ENCODE data around the gene TEN1.

Gene TEN1

DNA sequence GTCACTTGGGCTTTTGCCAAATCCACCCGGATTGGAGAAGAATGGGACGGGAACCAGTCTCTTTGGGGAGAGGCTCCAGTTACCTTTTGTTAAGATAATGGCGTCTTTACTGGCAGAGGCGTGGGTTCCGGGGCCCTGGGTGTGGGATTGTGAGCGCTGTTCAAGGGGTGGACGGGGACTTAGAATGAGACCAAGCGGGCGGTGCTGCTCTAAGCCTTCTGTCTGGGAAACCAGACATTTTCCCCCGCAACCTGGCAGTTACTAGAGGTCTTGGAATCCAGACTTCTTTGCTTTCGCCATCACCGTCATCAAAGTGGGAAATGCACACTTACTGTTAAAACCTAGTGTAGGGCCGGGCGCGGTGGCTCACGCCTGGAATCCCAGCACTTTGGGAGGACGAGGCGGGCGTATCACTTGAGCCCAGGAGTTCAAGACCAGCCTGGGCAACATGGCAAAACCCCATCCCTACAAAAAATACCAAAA, 706 bp downstream of the TEN1 start:
- CTCF ChIA-PET, result interaction anchor here (0.6 to 2.5 kb wide), 6 partner anchors 19 to 202 kb away, joined by 3 to 15 read pairs (median 6); partner anchors contain the start of gene CDK3
- no peak for TF ChIP-seq ZNF202 (tag by site-specific recombination; IDR thresholded peaks at IDR 0.05; ENCODE audit: borderline replicate concordance)
- TF ChIP-seq, protein P1, sequence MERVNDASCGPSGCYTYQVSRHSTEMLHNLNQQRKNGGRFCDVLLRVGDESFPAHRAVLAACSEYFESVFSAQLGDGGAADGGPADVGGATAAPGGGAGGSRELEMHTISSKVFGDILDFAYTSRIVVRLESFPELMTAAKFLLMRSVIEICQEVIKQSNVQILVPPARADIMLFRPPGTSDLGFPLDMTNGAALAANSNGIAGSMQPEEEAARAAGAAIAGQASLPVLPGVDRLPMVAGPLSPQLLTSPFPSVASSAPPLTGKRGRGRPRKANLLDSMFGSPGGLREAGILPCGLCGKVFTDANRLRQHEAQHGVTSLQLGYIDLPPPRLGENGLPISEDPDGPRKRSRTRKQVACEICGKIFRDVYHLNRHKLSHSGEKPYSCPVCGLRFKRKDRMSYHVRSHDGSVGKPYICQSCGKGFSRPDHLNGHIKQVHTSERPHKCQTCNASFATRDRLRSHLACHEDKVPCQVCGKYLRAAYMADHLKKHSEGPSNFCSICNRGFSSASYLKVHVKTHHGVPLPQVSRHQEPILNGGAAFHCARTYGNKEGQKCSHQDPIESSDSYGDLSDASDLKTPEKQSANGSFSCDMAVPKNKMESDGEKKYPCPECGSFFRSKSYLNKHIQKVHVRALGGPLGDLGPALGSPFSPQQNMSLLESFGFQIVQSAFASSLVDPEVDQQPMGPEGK (tag by site-specific recombination; IDR thresholded peaks at IDR 0.05), result peak; percentile 7; the same call in 1 of the 2 replicates
- TF ChIP-seq KLF1 (tag by site-specific recombination; IDR thresholded peaks at IDR 0.05), result no peak; the same call in none of the 2 replicates
- no peak for TF ChIP-seq RBAK (tag by site-specific recombination; IDR thresholded peaks at IDR 0.05)
- 0 out of 2 replicates have a peak, but pooled peaks have one; percentile 55 for TF ChIP-seq ZNF501 (tag by site-specific recombination; IDR thresholded peaks at IDR 0.05)
- TF ChIP-seq ZNF394 (tag by site-specific recombination; IDR thresholded peaks at IDR 0.05; ENCODE audit: borderline replicate concordance), result no peak; the same call in 1 of the 2 replicates
- no peak for TF ChIP-seq ZNF791 (tag by site-specific recombination; IDR thresholded peaks at IDR 0.05)
- TF ChIP-seq, protein P2, sequence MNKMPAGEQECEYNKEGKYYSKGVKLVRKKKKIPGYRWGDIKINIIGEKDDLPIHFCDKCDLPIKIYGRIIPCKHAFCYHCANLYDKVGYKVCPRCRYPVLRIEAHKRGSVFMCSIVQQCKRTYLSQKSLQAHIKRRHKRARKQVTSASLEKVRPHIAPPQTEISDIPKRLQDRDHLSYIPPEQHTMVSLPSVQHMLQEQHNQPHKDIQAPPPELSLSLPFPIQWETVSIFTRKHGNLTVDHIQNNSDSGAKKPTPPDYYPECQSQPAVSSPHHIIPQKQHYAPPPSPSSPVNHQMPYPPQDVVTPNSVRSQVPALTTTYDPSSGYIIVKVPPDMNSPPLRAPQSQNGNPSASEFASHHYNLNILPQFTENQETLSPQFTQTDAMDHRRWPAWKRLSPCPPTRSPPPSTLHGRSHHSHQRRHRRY (tag by site-specific recombination; IDR thresholded peaks at IDR 0.05), result no peak
- TF ChIP-seq ZNF549 (tag by site-specific recombination; IDR thresholded peaks at IDR 0.05), result no peak
- TF ChIP-seq ZXDB (tag by site-specific recombination; IDR thresholded peaks at IDR 0.05), result no peak
- TF ChIP-seq ZNF274 (IDR thresholded peaks at IDR 0.05; ENCODE audit: low read length), result no peak
- no peak for TF ChIP-seq ZNF274 (tag by site-specific recombination; IDR thresholded peaks at IDR 0.05; ENCODE audit: borderline replicate concordance)
- TF ChIP-seq, protein P3, sequence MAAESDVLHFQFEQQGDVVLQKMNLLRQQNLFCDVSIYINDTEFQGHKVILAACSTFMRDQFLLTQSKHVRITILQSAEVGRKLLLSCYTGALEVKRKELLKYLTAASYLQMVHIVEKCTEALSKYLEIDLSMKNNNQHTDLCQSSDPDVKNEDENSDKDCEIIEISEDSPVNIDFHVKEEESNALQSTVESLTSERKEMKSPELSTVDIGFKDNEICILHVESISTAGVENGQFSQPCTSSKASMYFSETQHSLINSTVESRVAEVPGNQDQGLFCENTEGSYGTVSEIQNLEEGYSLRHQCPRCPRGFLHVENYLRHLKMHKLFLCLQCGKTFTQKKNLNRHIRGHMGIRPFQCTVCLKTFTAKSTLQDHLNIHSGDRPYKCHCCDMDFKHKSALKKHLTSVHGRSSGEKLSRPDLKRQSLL (tag by site-specific recombination; IDR thresholded peaks at IDR 0.05), result 0 out of 2 replicates have a peak, but pooled peaks have one; percentile 50
- no peak for TF ChIP-seq ZNF654 (tag by site-specific recombination; IDR thresholded peaks at IDR 0.05; ENCODE audit: low read depth)
- TF ChIP-seq ZNF146 (tag by site-specific recombination; IDR thresholded peaks at IDR 0.05), result no peak
- no peak for TF ChIP-seq ZNF114 (tag by site-specific recombination; IDR thresholded peaks at IDR 0.05)
- 0 out of 2 replicates have a peak, but pooled peaks have one; percentile 32 for TF ChIP-seq ZFP37 (tag by site-specific recombination; IDR thresholded peaks at IDR 0.05)
- TF ChIP-seq ZNF350 (tag by site-specific recombination; IDR thresholded peaks at IDR 0.05), result no peak
- no peak for TF ChIP-seq ZNF366 (tag by site-specific recombination; conservative IDR thresholded peaks at IDR 0.05)
- TF ChIP-seq EGR2 (tag by site-specific recombination; IDR thresholded peaks at IDR 0.05; ENCODE audit: low read depth), result peak; percentile 56; the same call in 1 of the 2 replicates
- TF ChIP-seq ZNF664 (tag by site-specific recombination; IDR thresholded peaks at IDR 0.05), result no peak
- 0 out of 2 replicates have a peak, but pooled peaks have one; percentile 73 for TF ChIP-seq REPIN1 (tag by site-specific recombination; IDR thresholded peaks at IDR 0.05; ENCODE audit: low read depth)
- TF ChIP-seq, protein P4, sequence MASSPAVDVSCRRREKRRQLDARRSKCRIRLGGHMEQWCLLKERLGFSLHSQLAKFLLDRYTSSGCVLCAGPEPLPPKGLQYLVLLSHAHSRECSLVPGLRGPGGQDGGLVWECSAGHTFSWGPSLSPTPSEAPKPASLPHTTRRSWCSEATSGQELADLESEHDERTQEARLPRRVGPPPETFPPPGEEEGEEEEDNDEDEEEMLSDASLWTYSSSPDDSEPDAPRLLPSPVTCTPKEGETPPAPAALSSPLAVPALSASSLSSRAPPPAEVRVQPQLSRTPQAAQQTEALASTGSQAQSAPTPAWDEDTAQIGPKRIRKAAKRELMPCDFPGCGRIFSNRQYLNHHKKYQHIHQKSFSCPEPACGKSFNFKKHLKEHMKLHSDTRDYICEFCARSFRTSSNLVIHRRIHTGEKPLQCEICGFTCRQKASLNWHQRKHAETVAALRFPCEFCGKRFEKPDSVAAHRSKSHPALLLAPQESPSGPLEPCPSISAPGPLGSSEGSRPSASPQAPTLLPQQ (tag by site-specific recombination; IDR thresholded peaks at IDR 0.05), result no peak
- peak; percentile 0 for TF ChIP-seq ZBTB17 (tag by site-specific recombination; IDR thresholded peaks at IDR 0.05)
- peak; percentile 98 for TF ChIP-seq ZBTB20 (tag by site-specific recombination; IDR thresholded peaks at IDR 0.05)
- no peak for TF ChIP-seq ZNF624 (tag by site-specific recombination; IDR thresholded peaks at IDR 0.05)
- TF ChIP-seq, protein P5, sequence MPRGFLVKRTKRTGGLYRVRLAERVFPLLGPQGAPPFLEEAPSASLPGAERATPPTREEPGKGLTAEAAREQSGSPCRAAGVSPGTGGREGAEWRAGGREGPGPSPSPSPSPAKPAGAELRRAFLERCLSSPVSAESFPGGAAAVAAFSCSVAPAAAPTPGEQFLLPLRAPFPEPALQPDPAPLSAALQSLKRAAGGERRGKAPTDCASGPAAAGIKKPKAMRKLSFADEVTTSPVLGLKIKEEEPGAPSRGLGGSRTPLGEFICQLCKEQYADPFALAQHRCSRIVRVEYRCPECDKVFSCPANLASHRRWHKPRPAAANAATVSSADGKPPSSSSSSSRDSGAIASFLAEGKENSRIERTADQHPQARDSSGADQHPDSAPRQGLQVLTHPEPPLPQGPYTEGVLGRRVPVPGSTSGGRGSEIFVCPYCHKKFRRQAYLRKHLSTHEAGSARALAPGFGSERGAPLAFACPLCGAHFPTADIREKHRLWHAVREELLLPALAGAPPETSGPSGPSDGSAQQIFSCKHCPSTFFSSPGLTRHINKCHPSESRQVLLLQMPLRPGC (tag by site-specific recombination; IDR thresholded peaks at IDR 0.05), result 0 out of 2 replicates have a peak, but pooled peaks have one; percentile 19
- no peak for TF ChIP-seq ZNF423 (tag by site-specific recombination; IDR thresholded peaks at IDR 0.05)
- no peak; the same call in 1 of the 2 replicates for TF ChIP-seq ZBTB21 (tag by site-specific recombination; IDR thresholded peaks at IDR 0.05)
- TF ChIP-seq ZNF133 (tag by site-specific recombination; IDR thresholded peaks at IDR 0.05), result no peak
- no peak for TF ChIP-seq OSR2 (tag by site-specific recombination; IDR thresholded peaks at IDR 0.05)
- no peak for TF ChIP-seq FEZF1 (tag by site-specific recombination; IDR thresholded peaks at IDR 0.05)

More for the DNA sequence above, 706 bp downstream of the TEN1 start:
- Histone ChIP-seq H3K9me3 (ENCODE audit: control insufficient read depth, insufficient read depth, low read depth, low read length) (no peaks in the 10 kb centered on the region), H3K4me1 (ENCODE audit: control insufficient read depth, insufficient read depth, low read length) (peaks cover 25% of the 10 kb centered on the region), H3K27ac (ENCODE audit: extremely low read depth, low read depth, low read length) (peak overlapping the region; percentile 96), H3K4me3 (ENCODE audit: low read depth, low read length) (peak overlapping the region; percentile 77), H3K36me3 (ENCODE audit: control insufficient read depth in 2 of 2, insufficient read depth in 1 of 2, low read length in 2 of 2) (peaks cover 3 to 18% of the 10 kb centered on the region in 2 experiments; a peak in 2 of 3 replicates)
- POLR2A ChIA-PET, result interaction anchor here (1.4 kb wide), 1 partner anchor 21 kb away, joined by 4 read pairs; the partner anchor contains the start of gene CDK3
